SH-SY5Y (cell line): ENCODE data around the gene TMEM132C.

Experiments
- GATA2 ChIP-seq: IDR thresholded peaks from 2 replicates; pipeline ENCODE4 v1.6.1; 2011; ENCODE audit warnings: mild to moderate bottlenecking, low read depth, low read length
- GATA3 ChIP-seq: IDR thresholded peaks from 2 replicates; pipeline ENCODE4 v1.6.1; 2011; ENCODE audit warnings: low read depth, mild to moderate bottlenecking, low read length, moderate library complexity

DNA sequence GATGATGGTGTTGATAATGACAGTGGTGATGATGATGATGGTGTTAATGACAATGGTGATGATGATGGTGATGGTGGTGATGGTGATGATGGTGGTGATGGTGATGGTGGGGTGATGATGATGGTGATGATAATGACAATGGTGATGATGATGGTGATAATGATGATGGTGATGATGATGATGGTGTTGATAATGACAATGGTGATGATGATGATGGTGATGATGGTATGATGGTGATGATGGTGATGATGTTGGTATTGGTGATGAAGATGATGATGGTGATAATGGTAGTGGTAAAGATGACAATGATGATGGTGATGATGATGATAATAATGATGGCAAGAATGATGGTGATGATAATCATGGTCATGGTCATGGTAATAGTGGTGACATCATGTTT, 372.1 kb downstream of the TMEM132C start:
- no peak for TF ChIP-seq GATA2
- no peak for TF ChIP-seq GATA3
